Natural killer cell (primary cell): ENCODE results near the gene RFX3. TPM values are rescaled to one million over a fixed set of nuclear protein-coding genes. Genes with fewer than 3 reads are reported as not detected.

Source experiments
- ATAC-seq, 3 donors: fragments of 150-1000 bp in 2 of 3; fragments of 200-7000 bp in 1 of 3; cut with Tn5 transposase; 1 replicate in 1 of 3; 2 replicates in 2 of 3; pipeline ENCODE4 v1.10.0; 2021; ENCODE audit warnings: mild to moderate bottlenecking in 2 of 3, moderate library complexity in 2 of 3
- DNase-seq, 2 donors: peaks; one replicate each; pipeline versions ENCODE4 v3.0.0 to v3.0.0-alpha.2; 2013 to 2021; ENCODE audit warnings: mixed read lengths in 1 of 2
- H3K27ac ChIP-seq: one replicate; pipeline ENCODE4 v1.5.1; 2013; ENCODE audit warnings: mild to moderate bottlenecking, low read length
- H3K27me3 ChIP-seq: one replicate; pipeline ENCODE4 v1.6.1; 2013; ENCODE audit warnings: low read length; ENCODE audit not compliant: control insufficient read depth, insufficient read depth
- H3K36me3 ChIP-seq: one replicate; pipeline ENCODE4 v1.6.1; 2013; ENCODE audit warnings: low read length; ENCODE audit not compliant: control insufficient read depth, insufficient read depth
- H3K4me1 ChIP-seq: one replicate; pipeline ENCODE4 v1.6.1; 2013; ENCODE audit warnings: low read length; ENCODE audit not compliant: control insufficient read depth, insufficient read depth
- H3K4me3 ChIP-seq: one replicate; pipeline ENCODE4 v1.5.1; 2013; ENCODE audit warnings: low read length
- H3K9me3 ChIP-seq: one replicate; pipeline ENCODE4 v1.6.1; 2013; ENCODE audit warnings: low read length; ENCODE audit not compliant: control insufficient read depth, insufficient read depth
- H3K27ac Mint-ChIP-seq, 2 donors: one replicate each; pipeline ENCODE4 v1.8.0; 2022; ENCODE audit warnings: mild to moderate bottlenecking in 2 of 2, mixed read lengths in 2 of 2, moderate library complexity in 1 of 2
- H3K27me3 Mint-ChIP-seq, 2 donors: one replicate each; pipeline ENCODE4 v1.8.0; 2022; ENCODE audit warnings: low read depth in 2 of 2, mixed read lengths in 2 of 2
- H3K36me3 Mint-ChIP-seq: one replicate; pipeline ENCODE4 v1.8.0; 2022; ENCODE audit warnings: mixed read lengths
- H3K4me1 Mint-ChIP-seq, 2 donors: one replicate each; pipeline ENCODE4 v1.8.0; 2022; ENCODE audit warnings: mixed read lengths in 2 of 2
- H3K4me3 Mint-ChIP-seq: one replicate; pipeline ENCODE4 v1.8.0; 2022; ENCODE audit warnings: mild to moderate bottlenecking, moderate library complexity, mixed read lengths
- H3K9me3 Mint-ChIP-seq, 2 donors: one replicate each; pipeline ENCODE4 v1.8.0; 2022; ENCODE audit warnings: mixed read lengths in 2 of 2
- WGBS: methylation state at CpG from one replicate; pipeline ENCODE4 v1.1.7; 2013; ENCODE audit warnings: missing lambda C conversion rate; ENCODE audit not compliant: insufficient coverage; 5-methylcytosine and 5-hydroxymethylcytosine counted together
- intact Hi-C: fragments of 100-400 bp; cut with micrococcal nuclease; formaldehyde crosslinking; loops from one replicate; pipeline ENCODE4 v1.14.2; 2022
- total RNA-seq, 4 donors: library from RNA; stranded (reverse); fragments of 120-200 nt in 1 of 4; gene quantifications; one replicate each; pipeline versions ENCODE4 v1.2.3 to v1.2.4, GENCODE V29; 2013 to 2022
- TF ChIP-seq, protein P1 (sequence below): fragments of 200-600 bp; IDR thresholded peaks from one replicate; pipeline ENCODE4 v1.8.0; 2022; ENCODE audit warnings: antibody characterized with exemption

Gene RFX3
- total RNA-seq, 3 donors from 2014 or later (not counting 1 experiment from before 2014, with no cell fraction given): 24.0 to 30.6 (median 30.0) TPM

DNA sequence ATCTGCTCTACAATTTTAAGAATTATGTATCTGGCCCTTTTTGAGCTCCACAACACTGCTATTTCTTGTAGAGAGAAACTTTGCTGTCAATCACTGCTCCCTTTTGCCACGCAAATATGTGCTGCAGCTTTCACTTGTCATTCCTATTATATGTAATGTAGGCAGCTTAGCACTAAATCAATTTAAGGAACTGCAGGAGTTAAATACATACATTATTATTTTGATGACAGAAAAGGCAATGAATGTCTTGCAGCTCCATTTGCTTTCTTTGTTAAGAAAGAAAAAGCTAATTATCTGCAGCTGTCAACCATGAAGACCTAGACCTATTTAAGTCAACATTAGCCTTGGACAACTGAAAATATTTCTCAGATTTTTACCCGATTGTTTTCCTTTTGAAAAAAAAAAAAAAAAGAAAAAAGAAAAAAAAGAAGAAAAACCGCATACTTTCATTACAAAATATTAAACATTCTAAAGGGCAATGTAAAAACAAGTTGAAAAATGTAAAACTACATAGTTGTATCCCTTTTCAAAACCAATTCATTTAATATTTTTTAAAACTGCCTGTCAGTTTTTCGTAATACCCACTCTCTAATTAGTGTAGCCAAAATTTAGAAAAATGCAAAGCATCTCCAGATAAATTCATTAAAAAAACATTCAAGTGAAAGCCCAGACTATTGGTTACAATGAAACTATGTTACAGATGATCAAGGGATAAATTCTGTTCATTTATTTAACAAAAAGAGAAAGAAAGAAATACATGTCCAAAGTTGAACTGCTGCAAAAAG lies 57.2 kb downstream of the RFX3 start:
- peaks cover 8 to 11% of the 10 kb centered on the region in 2 donors for H3K4me1 Mint-ChIP-seq
- H3K27ac Mint-ChIP-seq: no peak overlapping the region
- H3K9me3 ChIP-seq: no peaks in the 10 kb centered on the region
- H3K4me3 ChIP-seq: no peak overlapping the region
- TF ChIP-seq, protein P1, sequence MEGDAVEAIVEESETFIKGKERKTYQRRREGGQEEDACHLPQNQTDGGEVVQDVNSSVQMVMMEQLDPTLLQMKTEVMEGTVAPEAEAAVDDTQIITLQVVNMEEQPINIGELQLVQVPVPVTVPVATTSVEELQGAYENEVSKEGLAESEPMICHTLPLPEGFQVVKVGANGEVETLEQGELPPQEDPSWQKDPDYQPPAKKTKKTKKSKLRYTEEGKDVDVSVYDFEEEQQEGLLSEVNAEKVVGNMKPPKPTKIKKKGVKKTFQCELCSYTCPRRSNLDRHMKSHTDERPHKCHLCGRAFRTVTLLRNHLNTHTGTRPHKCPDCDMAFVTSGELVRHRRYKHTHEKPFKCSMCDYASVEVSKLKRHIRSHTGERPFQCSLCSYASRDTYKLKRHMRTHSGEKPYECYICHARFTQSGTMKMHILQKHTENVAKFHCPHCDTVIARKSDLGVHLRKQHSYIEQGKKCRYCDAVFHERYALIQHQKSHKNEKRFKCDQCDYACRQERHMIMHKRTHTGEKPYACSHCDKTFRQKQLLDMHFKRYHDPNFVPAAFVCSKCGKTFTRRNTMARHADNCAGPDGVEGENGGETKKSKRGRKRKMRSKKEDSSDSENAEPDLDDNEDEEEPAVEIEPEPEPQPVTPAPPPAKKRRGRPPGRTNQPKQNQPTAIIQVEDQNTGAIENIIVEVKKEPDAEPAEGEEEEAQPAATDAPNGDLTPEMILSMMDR: no peak
- WGBS: 82% methylated on average over 2 of the region's 4 CpGs
- H3K27ac ChIP-seq: no peak overlapping the region
- ATAC-seq: no peak
- no peaks in the 10 kb centered on the region for H3K27me3 Mint-ChIP-seq
- no peaks in the 10 kb centered on the region for H3K36me3 Mint-ChIP-seq
- H3K4me1 ChIP-seq: no peaks in the 10 kb centered on the region
- intact Hi-C loops: loop anchor here (10.0 kb wide), 1 partner anchor 176 kb away; no protein-coding TSS in a partner anchor
- no peaks in the 10 kb centered on the region for H3K27me3 ChIP-seq
- H3K4me3 Mint-ChIP-seq: no peak overlapping the region
- no peak for DNase-seq
- H3K36me3 ChIP-seq: no peaks in the 10 kb centered on the region
- no peaks in the 10 kb centered on the region for H3K9me3 Mint-ChIP-seq

GRCh38 chr9:3467593-3468219 lies 58.1 kb downstream of the RFX3 start:
- no peaks in the 10 kb centered on the region for H3K27me3 ChIP-seq
- H3K27ac Mint-ChIP-seq: peak overlapping the region in 1 of 2 donors; percentile 29
- H3K4me3 Mint-ChIP-seq: no peak overlapping the region
- WGBS: 30% methylated on average over 1 of the region's 4 CpGs
- no peak overlapping the region for H3K4me3 ChIP-seq
- intact Hi-C loops: loop anchor here (10.0 kb wide), 1 partner anchor 177 kb away; no protein-coding TSS in a partner anchor
- H3K4me1 ChIP-seq: no peaks in the 10 kb centered on the region
- DNase-seq (peak; percentile 35 to 81), ATAC-seq (peak; percentile 98 to 100 (median 100))
- TF ChIP-seq, protein P1: peak; percentile 85
- H3K36me3 Mint-ChIP-seq: no peaks in the 10 kb centered on the region
- peaks cover 0 to 5% of the 10 kb centered on the region in 2 donors for H3K4me1 Mint-ChIP-seq
- no peaks in the 10 kb centered on the region for H3K9me3 Mint-ChIP-seq
- H3K27me3 Mint-ChIP-seq: no peaks in the 10 kb centered on the region
- no peak overlapping the region for H3K27ac ChIP-seq
- no peaks in the 10 kb centered on the region for H3K36me3 ChIP-seq
- H3K9me3 ChIP-seq: no peaks in the 10 kb centered on the region

DNA sequence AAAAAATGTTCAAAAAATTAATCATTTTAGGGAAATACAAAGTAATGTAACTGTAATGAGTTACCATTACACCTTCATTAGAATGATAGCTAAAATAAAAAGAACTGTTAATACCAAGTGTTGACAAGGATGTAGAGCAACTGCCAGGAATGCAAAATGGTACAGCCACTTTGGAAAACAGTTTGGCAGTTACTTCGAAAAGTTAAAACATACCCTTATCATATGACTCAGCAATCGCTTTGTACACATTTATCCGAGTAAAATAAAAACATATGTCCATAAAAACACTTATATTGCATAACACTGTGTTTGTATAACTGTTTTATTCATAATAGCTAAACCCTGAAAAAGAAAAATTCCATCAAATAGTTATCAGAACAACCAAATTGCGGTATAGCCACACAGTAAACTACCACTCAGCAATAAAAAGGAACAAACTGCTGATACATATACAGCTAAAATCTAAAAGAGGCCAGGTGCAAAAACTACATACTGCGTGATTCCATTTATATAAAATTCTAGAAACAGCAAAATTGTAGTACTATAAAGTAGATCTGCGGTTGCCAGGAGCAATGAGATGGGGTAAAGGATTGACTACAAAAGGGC lies 61.7 kb downstream of the RFX3 start:
- Histone ChIP-seq H3K9me3 (no peaks in the 10 kb centered on the region), H3K4me3 (no peak overlapping the region), H3K27me3 (no peaks in the 10 kb centered on the region), H3K36me3 (no peaks in the 10 kb centered on the region), H3K27ac (no peak overlapping the region), H3K4me1 (no peaks in the 10 kb centered on the region)
- Mint-ChIP-seq H3K9me3 (no peaks in the 10 kb centered on the region), H3K27ac (no peak overlapping the region), H3K36me3 (no peaks in the 10 kb centered on the region), H3K4me1 (peaks cover 0 to 5% of the 10 kb centered on the region in 2 donors), H3K4me3 (no peak overlapping the region), H3K27me3 (no peaks in the 10 kb centered on the region)
- intact Hi-C loops: loop anchor here (10.0 kb wide), 1 partner anchor 181 kb away; no protein-coding TSS in a partner anchor
- ATAC-seq (no peak), DNase-seq (no peak)
- TF ChIP-seq, protein P1: no peak
- 86% methylated on average over 2 of the region's 6 CpGs for WGBS
